A673 (cell line): ENCODE results near the gene SLC16A9. TPM values are rescaled to one million over a fixed set of nuclear protein-coding genes. Genes with fewer than 3 reads are reported as not detected.

ENCODE experiments used
- BruUV-seq: library from RNA; stranded (reverse); fragments of 400-500 nt; replicated peaks from 2 replicates; lab custom pipeline; 2021; lab: Mats Ljungman, UMichigan
- CTCF ChIA-PET: fragments of 300-600 bp; sonication (Branson Sonifier 250); formaldehyde crosslinking; loops from one replicate; lab custom pipeline; 2022; ENCODE audit warnings: antibody characterized with exemption; lab: Charles Lee
- POLR2A ChIA-PET: fragments of 300-600 bp; sonication (Branson Sonifier 250); formaldehyde crosslinking; loops from one replicate; lab custom pipeline; 2022; ENCODE audit warnings: antibody characterized with exemption; ENCODE audit not compliant: low non-redundant PET; lab: Charles Lee
- DNase-seq: peaks from one replicate; pipeline ENCODE4 v3.0.0-alpha.2; 2015; ENCODE audit warnings: low spot score
- H3K27ac ChIP-seq: fragments of 200-600 bp; sonication (generic); 2 replicates; pipeline ENCODE4 v1.5.1; 2016; ENCODE audit warnings: mixed run types, low read depth, mild to moderate bottlenecking, mixed read lengths, antibody characterized with exemption, low read length; ENCODE audit not compliant: poor library complexity, severe bottlenecking
- H3K27me3 ChIP-seq: fragments of 200-600 bp; sonication (generic); replicated peaks from 2 replicates; pipeline ENCODE4 v1.6.1; 2017; ENCODE audit warnings: mixed run types, low read depth, mild to moderate bottlenecking, mixed read lengths, antibody characterized with exemption, low read length; ENCODE audit not compliant: insufficient read depth, poor library complexity
- H3K36me3 ChIP-seq: fragments of 200-600 bp; sonication (generic); 2 replicates; pipeline ENCODE4 v1.6.1; 2016; ENCODE audit warnings: mixed run types, mild to moderate bottlenecking, mixed read lengths, antibody characterized with exemption, low read length; ENCODE audit not compliant: insufficient read depth, poor library complexity, severe bottlenecking
- H3K4me1 ChIP-seq: fragments of 200-600 bp; sonication (generic); 2 replicates; pipeline ENCODE4 v1.6.1; 2017; ENCODE audit warnings: mixed run types, mild to moderate bottlenecking, mixed read lengths, antibody characterized with exemption, low read length; ENCODE audit not compliant: insufficient read depth, poor library complexity, severe bottlenecking
- H3K4me3 ChIP-seq: fragments of 200-600 bp; sonication (generic); 2 replicates; pipeline ENCODE4 v1.5.1; 2016; ENCODE audit warnings: low read depth, mixed run types, mild to moderate bottlenecking, mixed read lengths, low read length; ENCODE audit not compliant: poor library complexity, severe bottlenecking
- H3K9me3 ChIP-seq: fragments of 200-600 bp; sonication (generic); 2 replicates; pipeline ENCODE4 v1.6.1; 2016; ENCODE audit warnings: mixed run types, low read depth, mild to moderate bottlenecking, mixed read lengths, antibody characterized with exemption, low read length; ENCODE audit not compliant: poor library complexity, severe bottlenecking
- CTCF ChIP-seq: fragments of 300-800, 200-600 bp; sonication (generic); conservative IDR thresholded peaks from 2 replicates; pipeline ENCODE4 v1.5.1; 2017; ENCODE audit warnings: low read depth, mild to moderate bottlenecking, antibody characterized with exemption, low read length, moderate library complexity, mixed read lengths
- EZH2 ChIP-seq: fragments of 200-600 bp; sonication (generic); IDR thresholded peaks from 2 replicates; pipeline ENCODE4 v1.6.1; 2017; ENCODE audit warnings: borderline replicate concordance, low read depth, mild to moderate bottlenecking, mixed read lengths, antibody characterized with exemption, low read length; ENCODE audit not compliant: poor library complexity, severe bottlenecking
- intact Hi-C: fragments of 100-400 bp; cut with micrococcal nuclease; formaldehyde crosslinking; loops from one replicate; pipeline ENCODE4 v1.10.0; 2022; ENCODE audit not compliant: unreplicated experiment
- total RNA-seq: library from RNA; stranded (reverse); gene quantifications from 2 replicates; pipeline ENCODE4 v1.2.3, GENCODE V29; 2021

The SLC16A9 gene
- total RNA-seq, 1 experiment from 2014 or later: 2.9 TPM

- TF ChIP-seq CTCF (no peak), EZH2 (no peak)
- POLR2A ChIA-PET: no interaction called here
- intact Hi-C loops: no loop called here
- Histone ChIP-seq H3K9me3 (no peaks in the 10 kb centered on the region), H3K4me1 (no peaks in the 10 kb centered on the region), H3K27me3 (no peaks in the 10 kb centered on the region), H3K27ac (no peak overlapping the region), H3K4me3 (no peak overlapping the region), H3K36me3 (no peaks in the 10 kb centered on the region)
- no peak for DNase-seq
- no TSS peak for BruUV-seq
- CTCF ChIA-PET: no interaction called here
These were observed 91.0 kb downstream of the SLC16A9 start for GRCh38 chr10:59618666-59619065.

- Histone ChIP-seq H3K27me3 (no peaks in the 10 kb centered on the region), H3K9me3 (no peaks in the 10 kb centered on the region), H3K27ac (no peak overlapping the region), H3K36me3 (no peaks in the 10 kb centered on the region), H3K4me1 (no peaks in the 10 kb centered on the region), H3K4me3 (no peak overlapping the region)
- POLR2A ChIA-PET: no interaction called here
- TF ChIP-seq EZH2: no peak
- TF ChIP-seq CTCF: no peak
- intact Hi-C loops: no loop called here
- no TSS peak for BruUV-seq
- no peak for DNase-seq
- CTCF ChIA-PET: no interaction called here
These were observed 91.7 kb downstream of the SLC16A9 start for GRCh38 chr10:59617996-59618395.

GRCh38 chr10:59611048-59611447 is 98.6 kb downstream of the SLC16A9 start:
- no TSS peak for BruUV-seq
- TF ChIP-seq EZH2: no peak
- no peak for TF ChIP-seq CTCF
- intact Hi-C loops: no loop called here
- CTCF ChIA-PET: no interaction called here
- DNase-seq: no peak
- Histone ChIP-seq H3K36me3 (no peaks in the 10 kb centered on the region), H3K4me3 (no peak overlapping the region), H3K27ac (no peak overlapping the region), H3K4me1 (peaks cover 29% of the 10 kb centered on the region), H3K27me3 (no peaks in the 10 kb centered on the region), H3K9me3 (no peaks in the 10 kb centered on the region)
- POLR2A ChIA-PET: no interaction called here
